Esophagus muscularis mucosa (tissue), 4 donors: ENCODE measurements around the gene PCNT. TPM values are rescaled to one million over a fixed set of nuclear protein-coding genes. Genes with fewer than 3 reads are reported as not detected.

Experiments used
- DNase-seq: peaks from one replicate; pipeline ENCODE4 v3.0.0-alpha.2; 2017; ENCODE audit errors: extremely low spot score
- H3K27ac ChIP-seq, 4 donors: fragments of 200-600 bp; sonication (generic); replicated peaks in 1 of 4; 1 replicate in 3 of 4; 2 replicates in 1 of 4; pipeline ENCODE4 v1.5.1; 2016 to 2019; ENCODE audit warnings: mild to moderate bottlenecking in 1 of 4
- H3K27me3 ChIP-seq, 4 donors: fragments of 200-600 bp; sonication (generic); one replicate each; pipeline versions ENCODE4 v1.5.1 to v1.6.0; 2016 to 2019
- H3K36me3 ChIP-seq, 4 donors: fragments of 200-600 bp; sonication (generic); one replicate each; pipeline ENCODE4 v1.5.1; 2016 to 2019
- H3K4me1 ChIP-seq, 4 donors: fragments of 200-600 bp; sonication (generic); one replicate each; pipeline ENCODE4 v1.5.1; 2016 to 2019
- H3K4me3 ChIP-seq, 4 donors: fragments of 200-600 bp; sonication (generic); 1 replicate in 2 of 4; 2 replicates in 2 of 4; pipeline ENCODE4 v1.5.1; 2016 to 2019; ENCODE audit warnings: mild to moderate bottlenecking in 4 of 4, moderate library complexity in 1 of 4
- H3K9me3 ChIP-seq, 4 donors: fragments of 200-600 bp; sonication (generic); 1 replicate in 3 of 4; 2 replicates in 1 of 4; pipeline ENCODE4 v1.5.1; 2016 to 2019
- CTCF ChIP-seq, 3 experiments: fragments of 200-600 bp in 2 of 3; fragments of 450-650 bp in 1 of 3; sonication (generic) in 2 of 3; IDR thresholded peaks; one replicate each; pipeline ENCODE4 v1.5.1; 2017 to 2019; ENCODE audit warnings: antibody characterized with exemption in 3 of 3, mild to moderate bottlenecking in 2 of 3, moderate library complexity in 1 of 3
- EP300 ChIP-seq: sonication (generic); formaldehyde crosslinking; IDR thresholded peaks from one replicate; pipeline ENCODE4 v1.6.1; 2017; ENCODE audit warnings: antibody characterized with exemption
- POLR2A ChIP-seq: fragments of 450-650 bp; IDR thresholded peaks from one replicate; pipeline ENCODE4 v1.6.1; 2017; ENCODE audit warnings: antibody characterized with exemption, moderate library complexity, mild to moderate bottlenecking, low read depth
- POLR2AphosphoS5 ChIP-seq, 2 donors: sonication (generic); formaldehyde crosslinking; IDR thresholded peaks; one replicate each; pipeline ENCODE4 v1.6.1; 2017; ENCODE audit warnings: antibody characterized with exemption in 2 of 2
- WGBS: methylation state at CpG from one replicate; pipeline ENCODE4 v1.1.5; 2018; 5-methylcytosine and 5-hydroxymethylcytosine counted together
- intact Hi-C: fragments of 100-400 bp; cut with DNase I; formaldehyde crosslinking; loops from one replicate; pipeline ENCODE4 v1.15.1; 2023
- total RNA-seq, 4 donors: library from RNA; depleted of rRNA; stranded (reverse); fragments of >200 nt; gene quantifications; one replicate each; pipeline versions ENCODE4 v1.1.0 to v1.2.1, GENCODE V29; 2016

PCNT gene
- total RNA-seq, 4 donors from 2014 or later: 21.2 to 35.1 (median 24.7) TPM

- no peak overlapping the region for H3K4me3 ChIP-seq
- H3K27me3 ChIP-seq: no peaks in the 10 kb centered on the region
- no peaks in the 10 kb centered on the region for H3K4me1 ChIP-seq
- no peaks in the 10 kb centered on the region for H3K9me3 ChIP-seq
- H3K36me3 ChIP-seq: peaks cover 19 to 83% (median 46%) of the 10 kb centered on the region in 4 donors
- no peak for DNase-seq
- WGBS: 96% methylated on average over 32 of the region's 32 CpGs
- no peak overlapping the region for H3K27ac ChIP-seq
- TF ChIP-seq CTCF (IDR thresholded peaks at IDR 0.05) (no peak), EP300 (no peak), POLR2AphosphoS5 (IDR thresholded peaks at IDR 0.05) (no peak), POLR2A (no peak)
- intact Hi-C loops: no loop called here
Measured at GRCh38 chr21:46409641-46410406, 85.9 kb downstream of the PCNT start.

- intact Hi-C loops: no loop called here
- Histone ChIP-seq H3K27ac (no peak overlapping the region), H3K4me3 (no peak overlapping the region), H3K27me3 (no peaks in the 10 kb centered on the region), H3K36me3 (peaks cover 20 to 81% (median 44%) of the 10 kb centered on the region in 4 donors), H3K9me3 (no peaks in the 10 kb centered on the region), H3K4me1 (no peaks in the 10 kb centered on the region)
- 96% methylated on average over 9 of the region's 9 CpGs for WGBS
- DNase-seq: no peak
- TF ChIP-seq POLR2AphosphoS5 (IDR thresholded peaks at IDR 0.05): no peak
Measured at GRCh38 chr21:46410516-46410915, 86.6 kb downstream of the PCNT start.

GRCh38 chr21:46411236-46411635 lies 87.3 kb downstream of the PCNT start:
- no peaks in the 10 kb centered on the region for H3K4me1 ChIP-seq
- no peak for TF ChIP-seq CTCF (IDR thresholded peaks at IDR 0.05)
- no peak for TF ChIP-seq POLR2AphosphoS5 (IDR thresholded peaks at IDR 0.05)
- no peak for TF ChIP-seq POLR2A
- TF ChIP-seq EP300: no peak
- no peaks in the 10 kb centered on the region for H3K27me3 ChIP-seq
- no peaks in the 10 kb centered on the region for H3K9me3 ChIP-seq
- no peak for DNase-seq
- 89% methylated on average over 14 of the region's 17 CpGs for WGBS
- H3K36me3 ChIP-seq: peaks cover 27 to 83% (median 49%) of the 10 kb centered on the region in 4 donors
- no peak overlapping the region for H3K4me3 ChIP-seq
- no peak overlapping the region for H3K27ac ChIP-seq
- intact Hi-C loops: no loop called here

GRCh38 chr21:46411691-46412090 lies 87.7 kb downstream of the PCNT start:
- no peaks in the 10 kb centered on the region for H3K27me3 ChIP-seq
- 94% methylated on average over 24 of the region's 31 CpGs for WGBS
- DNase-seq: no peak
- no peaks in the 10 kb centered on the region for H3K4me1 ChIP-seq
- intact Hi-C loops: no loop called here
- H3K9me3 ChIP-seq: no peaks in the 10 kb centered on the region
- no peak overlapping the region for H3K4me3 ChIP-seq
- H3K27ac ChIP-seq: no peak overlapping the region
- H3K36me3 ChIP-seq: peaks cover 32 to 85% (median 53%) of the 10 kb centered on the region in 4 donors
- TF ChIP-seq POLR2A: no peak
- no peak for TF ChIP-seq POLR2AphosphoS5 (IDR thresholded peaks at IDR 0.05)
- no peak for TF ChIP-seq EP300
- no peak for TF ChIP-seq CTCF (IDR thresholded peaks at IDR 0.05)

- Histone ChIP-seq H3K4me3 (no peak overlapping the region), H3K4me1 (no peaks in the 10 kb centered on the region), H3K27ac (no peak overlapping the region), H3K9me3 (no peaks in the 10 kb centered on the region), H3K36me3 (peaks cover 33 to 86% (median 59%) of the 10 kb centered on the region in 4 donors), H3K27me3 (no peaks in the 10 kb centered on the region)
- 86% methylated on average over 35 of the region's 39 CpGs for WGBS
- intact Hi-C loops: no loop called here
- no peak for TF ChIP-seq POLR2AphosphoS5 (IDR thresholded peaks at IDR 0.05)
- no peak for DNase-seq
Measured at GRCh38 chr21:46412521-46413364, 88.8 kb downstream of the PCNT start.
